Cortex of kidney (tissue), 1 donor: ENCODE measurements around the gene ZGPAT.

Experiments used
- DNase-seq: peaks from one replicate; lab custom pipeline; 2025; lab: John Stamatoyannopoulos, UW

ZGPAT gene

DNA sequence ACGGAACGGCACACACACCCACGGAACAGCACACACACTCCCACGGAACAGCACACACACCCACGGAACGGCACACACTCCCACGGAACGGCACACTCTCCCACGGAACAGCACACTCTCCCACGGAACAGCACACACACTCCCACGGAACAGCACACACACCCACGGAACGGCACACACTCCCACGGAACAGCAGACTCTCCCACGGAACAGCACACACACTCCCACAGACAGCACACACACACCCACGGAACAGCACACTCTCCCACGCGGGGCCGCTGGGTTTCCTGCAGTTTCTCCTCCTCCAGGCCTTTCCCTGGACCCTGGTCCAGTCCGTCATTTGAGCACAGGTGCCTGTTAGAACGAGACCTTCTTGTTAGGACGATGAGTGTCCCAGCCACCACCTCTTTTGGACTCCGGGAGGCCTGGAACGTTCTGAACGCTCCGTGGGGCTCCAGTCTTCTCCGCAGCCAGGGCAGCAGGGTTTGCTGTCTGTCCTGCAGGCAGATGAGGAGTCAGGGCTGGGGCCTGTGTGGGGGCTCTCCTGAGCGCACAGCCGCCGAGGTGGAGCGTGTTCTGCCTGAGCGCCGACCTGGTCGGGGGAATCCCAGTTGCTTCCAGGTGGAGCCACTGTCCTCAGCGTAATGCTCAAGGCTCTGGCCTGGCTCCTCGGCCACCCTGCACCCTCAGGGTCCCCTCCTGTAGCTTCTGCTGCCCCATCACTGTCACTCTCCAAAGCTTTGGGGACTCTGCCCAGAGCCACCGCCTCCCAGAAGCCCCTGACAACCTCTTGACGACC, 29.0 kb upstream of the ZGPAT start:
- no peak for DNase-seq

DNA sequence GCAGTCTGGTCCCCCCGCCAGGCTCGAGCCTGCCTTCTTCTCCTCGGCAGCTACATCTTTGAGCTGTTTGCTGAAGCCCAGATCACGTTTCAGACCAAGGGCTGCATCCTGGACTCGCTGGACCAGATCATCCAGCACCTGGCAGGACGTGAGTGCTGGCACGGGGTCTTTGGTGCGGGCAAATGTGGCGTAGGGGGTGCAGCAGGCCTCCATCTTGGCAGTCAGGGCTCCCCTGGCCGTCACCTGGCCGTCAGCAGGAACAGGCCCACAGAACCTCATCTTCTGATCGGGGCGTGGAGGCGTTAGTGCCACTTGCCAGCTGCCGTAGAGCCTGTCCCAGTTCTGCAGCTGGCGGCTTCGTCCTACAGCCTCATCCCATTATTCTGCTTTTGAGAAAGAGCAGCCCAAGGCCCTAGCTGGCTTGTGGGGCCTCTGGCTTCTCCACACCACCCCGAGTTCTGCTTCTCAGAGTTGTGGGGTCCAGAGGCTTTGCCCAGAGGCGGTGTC, 28.0 kb upstream of the ZGPAT start:
- DNase-seq, result no peak

DNA sequence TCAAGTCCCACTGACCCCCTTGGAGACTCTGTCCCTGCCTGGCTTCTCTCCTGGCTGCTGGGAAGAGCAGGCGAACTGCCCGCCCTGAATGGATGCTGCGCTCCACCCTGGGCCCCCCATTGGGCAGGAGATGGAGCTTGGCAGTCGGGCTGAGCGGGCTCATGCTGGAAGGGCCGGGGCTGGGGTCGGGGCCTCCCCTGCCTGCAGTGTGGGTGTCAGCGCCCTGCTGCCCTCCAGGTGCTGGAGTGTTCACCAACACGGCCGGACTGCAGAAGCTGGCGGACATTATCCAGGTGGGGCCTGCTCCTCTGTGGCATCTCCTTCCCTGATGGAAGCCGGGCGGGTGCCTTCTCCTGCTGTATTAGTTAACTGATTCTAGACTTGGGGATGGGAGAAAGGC, 27.4 kb upstream of the ZGPAT start:
- DNase-seq, result no peak

GRCh38 chr20:63680857-63681608, 26.8 kb upstream of the ZGPAT start:
- no peak for DNase-seq

GRCh38 chr20:63681609-63682142, 26.2 kb upstream of the ZGPAT start:
- no peak for DNase-seq

GRCh38 chr20:63682384-63683139, 25.3 kb upstream of the ZGPAT start:
- DNase-seq, result no peak

GRCh38 chr20:63685269-63686026, 22.4 kb upstream of the ZGPAT start:
- no peak for DNase-seq

DNA sequence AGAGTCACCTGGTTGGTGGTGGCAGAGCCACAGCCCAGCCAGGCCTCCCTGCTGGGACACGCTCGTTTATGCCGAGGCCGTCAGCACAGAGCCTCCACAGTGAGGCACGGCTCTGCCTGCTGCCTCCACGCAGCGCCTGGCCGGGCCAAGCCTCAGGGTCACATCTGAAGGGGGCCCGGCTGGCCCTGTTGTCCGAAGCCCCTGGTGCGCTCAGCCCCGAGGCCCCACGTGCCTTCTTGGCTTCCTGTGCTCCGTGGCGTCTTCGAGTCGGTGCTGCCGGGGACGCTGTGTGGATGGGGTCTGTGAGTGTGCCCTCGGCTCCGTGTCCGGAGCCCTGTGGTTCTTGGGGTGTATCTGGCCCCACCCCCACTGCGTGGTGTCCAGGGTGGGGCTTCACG, 21.7 kb upstream of the ZGPAT start:
- DNase-seq, result no peak

DNA sequence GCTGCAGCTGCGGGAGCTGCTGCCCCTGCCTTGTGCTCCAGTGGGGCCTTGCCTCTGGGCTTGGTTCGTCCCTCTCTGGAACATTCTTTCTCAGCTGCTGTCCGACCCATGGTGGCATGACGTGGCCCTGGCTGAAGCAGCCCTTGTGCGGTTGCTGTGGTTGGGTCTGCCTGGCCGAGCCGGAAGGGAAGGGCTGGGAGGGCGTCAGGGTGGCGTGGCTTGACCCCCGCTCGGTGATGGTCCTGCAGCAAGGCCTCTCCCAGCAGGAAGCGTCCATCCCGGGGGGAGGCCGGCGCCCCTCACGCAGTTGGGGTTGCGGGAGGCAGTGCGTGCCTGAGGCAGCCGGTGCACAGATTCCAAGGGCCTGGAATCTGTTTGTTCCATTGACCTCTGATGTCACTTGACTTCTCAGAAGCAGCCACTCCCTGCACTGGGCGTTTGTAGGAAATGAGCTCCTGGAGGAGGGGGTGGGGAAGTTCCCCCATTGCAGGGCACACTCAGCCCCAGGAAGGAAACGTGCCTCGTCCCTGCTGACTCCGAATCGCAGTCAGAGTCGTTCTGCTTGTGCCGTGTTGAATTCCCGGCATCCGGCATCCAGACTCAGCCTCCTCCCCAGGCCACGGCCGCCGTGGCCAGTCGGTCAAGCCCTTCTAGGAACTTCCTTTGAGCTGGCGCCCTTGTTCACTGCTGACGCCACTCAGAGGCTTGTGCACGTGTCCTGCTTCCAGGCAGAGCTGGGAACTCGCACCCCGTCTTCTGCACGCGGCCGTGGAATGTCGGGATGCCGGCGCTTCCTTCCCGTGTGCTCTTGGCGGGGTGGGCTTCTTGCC, 21.1 kb upstream of the ZGPAT start:
- DNase-seq, result no peak

DNA sequence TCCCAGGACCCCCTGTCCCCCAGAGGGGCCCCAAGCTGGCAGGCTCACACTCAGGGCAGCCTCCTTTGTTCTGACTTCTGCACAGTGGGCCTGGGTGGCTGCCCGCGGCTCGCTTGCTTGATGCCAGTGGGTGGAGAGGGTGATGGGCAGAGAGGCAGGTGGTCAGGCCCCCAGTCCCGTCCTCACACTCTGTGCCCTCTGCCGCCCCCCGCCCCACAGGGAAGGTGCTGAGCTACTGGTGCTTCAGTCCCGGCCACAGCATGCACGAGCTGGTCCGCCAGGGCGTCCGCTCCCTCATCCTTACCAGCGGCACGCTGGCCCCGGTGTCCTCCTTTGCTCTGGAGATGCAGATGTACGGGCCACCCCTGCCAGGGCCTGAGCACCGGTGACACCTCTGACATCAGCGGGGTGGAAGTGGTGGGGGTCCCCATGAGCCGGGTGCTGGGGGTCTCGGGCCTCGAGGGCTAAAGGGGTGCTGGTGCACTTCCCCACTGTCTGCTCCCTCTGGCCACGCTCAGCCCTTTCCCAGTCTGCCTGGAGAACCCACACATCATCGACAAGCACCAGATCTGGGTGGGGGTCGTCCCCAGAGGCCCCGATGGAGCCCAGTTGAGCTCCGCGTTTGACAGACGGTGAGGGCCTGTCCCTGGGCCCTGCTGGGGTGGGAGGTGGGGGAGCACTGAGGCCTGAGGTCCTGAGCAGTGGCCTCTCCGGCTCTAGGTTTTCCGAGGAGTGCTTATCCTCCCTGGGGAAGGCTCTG, 20.2 kb upstream of the ZGPAT start:
- no peak for DNase-seq

DNA sequence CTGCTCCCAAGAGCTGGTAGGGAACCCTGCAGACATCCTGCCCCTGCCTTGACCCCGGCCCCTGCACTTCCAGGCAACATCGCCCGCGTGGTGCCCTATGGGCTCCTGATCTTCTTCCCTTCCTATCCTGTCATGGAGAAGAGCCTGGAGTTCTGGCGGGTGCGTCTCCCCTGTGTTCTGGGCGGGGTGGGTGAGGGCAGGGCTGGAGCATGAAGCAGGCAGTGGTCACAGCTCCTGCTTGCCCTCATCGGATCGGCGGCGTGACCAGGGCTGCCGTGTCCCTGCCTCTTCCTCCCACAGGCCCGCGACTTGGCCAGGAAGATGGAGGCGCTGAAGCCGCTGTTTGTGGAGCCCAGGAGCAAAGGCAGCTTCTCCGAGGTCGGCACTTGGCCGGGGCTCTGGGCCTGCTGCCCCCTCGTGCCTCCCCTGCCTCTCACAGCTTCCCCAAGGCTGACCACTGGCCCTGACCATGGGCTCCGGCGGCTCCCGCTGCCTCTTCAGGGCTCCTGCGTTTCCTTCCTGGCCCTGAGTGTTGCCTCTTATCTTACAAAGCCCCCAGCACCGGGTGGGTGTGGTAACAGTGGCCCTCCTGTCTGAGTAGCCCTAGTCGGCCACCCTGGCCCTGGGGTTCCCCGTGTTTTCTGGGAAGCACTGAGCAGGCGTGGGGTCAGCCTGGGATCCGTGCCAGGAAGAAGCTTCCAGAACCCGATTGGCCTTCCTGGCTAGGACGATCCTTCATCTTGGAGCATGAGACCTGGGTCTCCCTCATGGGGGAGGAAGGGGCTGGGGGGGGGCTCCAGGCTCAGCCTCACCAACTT, 19.4 kb upstream of the ZGPAT start:
- no peak for DNase-seq

GRCh38 chr20:63689046-63690002, 18.5 kb upstream of the ZGPAT start:
- DNase-seq, result no peak

GRCh38 chr20:63690003-63690897, 17.6 kb upstream of the ZGPAT start:
- DNase-seq, result no peak

DNA sequence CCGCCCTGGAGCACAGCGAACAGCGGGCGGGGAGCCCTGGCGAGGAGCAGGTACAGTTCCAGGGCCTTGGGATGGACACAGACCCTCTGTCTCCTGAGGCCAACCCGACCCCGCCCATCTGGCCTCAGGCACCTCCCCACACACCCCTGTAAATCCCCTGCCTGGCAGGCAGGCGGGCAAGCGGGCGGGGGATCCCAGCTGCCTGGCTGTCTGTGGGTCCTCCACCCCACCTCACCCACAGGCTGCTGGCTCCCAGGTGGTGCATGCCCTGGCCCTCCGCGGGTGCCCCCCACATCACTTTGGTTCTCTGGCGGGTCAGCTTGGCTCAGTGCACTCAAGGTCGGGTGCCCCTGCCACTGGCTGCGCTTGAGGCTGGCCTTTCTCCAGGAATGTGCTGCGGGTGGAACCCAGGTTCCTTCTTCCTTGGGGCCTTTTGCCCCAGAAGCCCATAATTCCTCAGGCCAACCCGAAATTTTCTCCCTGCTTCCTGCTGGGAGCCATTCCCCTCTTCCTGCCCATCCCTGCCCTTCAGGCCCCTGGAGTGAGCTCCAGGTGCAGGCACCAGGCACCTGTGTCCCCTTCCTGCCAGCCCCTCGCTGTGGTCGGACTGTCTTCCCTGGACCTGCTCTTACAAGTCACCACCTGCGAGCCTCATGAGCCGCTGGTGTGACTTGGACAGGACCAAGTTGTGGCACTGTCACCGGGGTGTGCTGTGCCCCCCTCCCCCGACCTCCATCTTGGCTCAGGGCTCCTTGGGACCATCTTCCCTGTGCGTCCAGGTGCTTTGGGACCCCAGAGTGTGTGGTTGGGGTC, 16.7 kb upstream of the ZGPAT start:
- no peak for DNase-seq

- no peak for DNase-seq
Observed at GRCh38 chr20:63691711-63692435, 16.0 kb upstream of the ZGPAT start.
